ENCODE data around the gene SAP30BP.

SAP30BP gene

GRCh38 chr17:75666959-75667790, at the start of gene SAP30BP, which contains the start of gene RECQL5:
TSS of gene SAP30BP (plus strand) at chr17:75667338. CDS start at chr17:75667373, 35 bp downstream.
TSS of gene RECQL5 (minus strand) at chr17:75667154. CDS start at chr17:75666557, 597 bp downstream.
- peak; percentile 94 for DNase-seq

- no peak for DNase-seq
These were observed 49.5 kb upstream of the SAP30BP start for GRCh38 chr17:75617675-75618074.

DNA sequence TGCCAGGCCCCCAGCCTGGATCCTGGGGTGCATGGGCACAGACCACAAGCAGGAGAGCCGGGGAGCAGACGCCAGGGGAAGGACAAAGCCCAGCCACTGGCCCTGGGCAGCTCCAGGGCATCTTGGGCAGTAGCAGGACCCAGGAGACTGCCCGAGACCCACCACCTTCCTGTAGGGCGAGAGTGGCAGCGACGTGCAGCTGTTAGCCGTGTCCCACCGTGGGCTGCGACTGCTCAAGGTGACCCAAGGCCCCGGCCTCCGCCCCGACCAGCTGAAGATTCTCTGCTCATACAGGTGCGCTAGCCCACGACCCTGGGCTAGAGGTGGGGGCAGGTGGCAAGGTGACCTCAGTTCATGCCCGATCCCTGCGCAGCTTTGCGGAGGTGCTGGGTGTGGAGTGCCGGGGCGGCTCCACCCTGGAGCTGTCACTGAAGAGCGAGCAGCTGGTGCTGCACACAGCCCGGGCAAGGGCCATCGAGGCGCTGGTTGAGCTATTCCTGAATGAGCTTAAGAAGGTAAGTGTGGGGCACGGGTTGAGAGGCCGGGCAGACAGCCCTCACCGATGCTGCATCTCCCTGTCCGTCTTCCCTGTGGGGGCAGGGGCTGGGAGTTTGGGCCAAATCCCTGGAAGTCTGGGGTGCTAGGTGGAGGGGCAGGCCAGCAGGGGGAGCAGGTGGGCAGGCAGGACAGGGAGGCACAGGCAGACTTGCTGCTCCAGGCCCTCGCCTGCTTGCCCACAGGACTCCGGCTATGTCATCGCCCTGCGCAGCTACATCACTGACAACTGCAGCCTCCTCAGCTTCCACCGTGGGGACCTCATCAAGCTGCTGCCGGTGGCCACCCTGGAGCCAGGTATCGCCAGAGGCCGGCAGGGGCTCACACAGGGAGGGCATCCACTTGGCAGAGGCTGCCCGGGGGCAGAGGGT, 47.4 kb upstream of the SAP30BP start:
- no peak for DNase-seq

GRCh38 chr17:75621489-75621888, 45.6 kb upstream of the SAP30BP start:
- DNase-seq: no peak

GRCh38 chr17:75622076-75622475, 45.1 kb upstream of the SAP30BP start:
- DNase-seq: no peak

GRCh38 chr17:75622771-75623273, 44.3 kb upstream of the SAP30BP start:
- DNase-seq: no peak

GRCh38 chr17:75623386-75623785, 43.8 kb upstream of the SAP30BP start:
- DNase-seq: no peak

DNA sequence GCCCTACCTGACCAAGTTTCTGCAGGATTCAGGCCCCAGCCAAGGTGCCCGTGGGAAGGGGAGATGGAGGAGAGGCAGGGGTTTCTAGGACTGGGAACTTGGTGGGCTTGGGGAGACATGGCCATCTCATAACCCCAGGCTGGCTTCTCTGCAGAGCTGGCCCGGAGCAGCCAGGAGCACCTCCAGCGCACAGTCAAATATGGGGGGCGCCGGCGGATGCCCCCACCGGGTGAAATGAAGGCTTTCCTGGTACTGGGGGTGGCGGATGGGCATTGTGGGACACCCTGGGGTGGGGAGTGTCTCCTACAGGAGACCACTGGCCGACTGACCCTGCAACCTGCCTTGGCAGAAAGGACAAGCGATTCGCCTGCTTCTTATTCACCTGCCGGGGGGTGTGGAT, 43.1 kb upstream of the SAP30BP start:
- no peak for DNase-seq

DNA sequence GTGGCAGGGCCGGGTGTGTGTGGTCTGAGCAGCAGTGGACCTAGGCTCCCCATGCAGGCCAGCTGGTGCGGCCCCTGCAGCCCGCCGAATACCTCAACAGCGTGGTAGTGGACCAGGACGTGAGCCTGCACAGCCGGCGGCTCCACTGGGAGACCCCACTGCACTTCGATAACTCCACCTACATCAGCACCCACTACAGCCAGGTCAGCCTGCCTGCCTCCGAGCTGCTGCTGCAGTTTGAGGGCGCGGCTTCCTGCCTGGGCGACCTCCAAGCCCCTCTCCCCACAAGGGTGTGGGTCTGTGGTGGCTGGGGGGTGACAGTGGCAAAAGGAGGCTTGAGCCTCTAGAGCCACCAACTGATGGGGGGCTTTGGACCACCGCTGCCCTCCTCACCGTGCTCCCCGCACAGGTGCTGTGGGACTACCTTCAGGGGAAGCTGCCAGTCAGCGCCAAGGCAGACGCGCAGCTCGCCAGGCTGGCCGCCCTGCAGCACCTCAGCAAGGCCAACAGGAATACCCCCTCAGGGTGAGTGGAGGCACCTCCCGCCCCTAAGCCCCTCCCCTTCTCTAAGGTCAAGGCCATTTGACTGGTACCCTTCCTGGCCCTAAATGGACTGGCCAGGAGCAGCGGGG, 42.3 kb upstream of the SAP30BP start:
- DNase-seq: no peak

DNA sequence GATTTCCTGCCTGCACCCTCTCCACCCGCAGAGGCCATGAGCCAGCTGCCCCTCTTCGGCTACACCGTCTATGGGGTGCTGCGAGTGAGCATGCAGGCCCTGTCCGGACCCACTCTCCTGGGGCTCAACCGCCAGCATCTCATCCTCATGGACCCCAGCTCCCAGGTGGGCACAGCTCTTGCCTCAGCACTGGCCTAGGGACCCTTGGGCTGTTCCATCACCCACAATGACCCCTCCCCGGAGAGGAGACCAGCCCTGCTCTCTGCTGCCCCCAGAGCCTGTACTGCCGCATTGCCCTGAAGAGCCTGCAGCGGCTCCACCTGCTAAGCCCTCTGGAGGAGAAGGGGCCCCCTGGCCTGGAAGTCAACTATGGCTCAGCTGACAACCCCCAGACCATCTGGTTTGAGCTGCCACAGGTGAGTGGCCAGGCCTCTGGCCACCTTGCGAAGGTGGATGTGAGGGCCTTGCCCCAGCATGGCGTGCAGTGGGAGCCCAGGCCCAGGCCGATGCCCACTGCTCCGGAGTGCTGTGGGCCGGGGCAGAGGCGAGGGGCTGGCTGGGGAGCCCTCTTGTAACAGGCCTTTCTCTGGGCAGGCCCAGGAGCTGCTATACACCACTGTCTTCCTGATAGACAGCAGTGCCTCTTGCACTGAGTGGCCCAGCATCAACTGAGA, 41.2 kb upstream of the SAP30BP start:
- DNase-seq: no peak

DNA sequence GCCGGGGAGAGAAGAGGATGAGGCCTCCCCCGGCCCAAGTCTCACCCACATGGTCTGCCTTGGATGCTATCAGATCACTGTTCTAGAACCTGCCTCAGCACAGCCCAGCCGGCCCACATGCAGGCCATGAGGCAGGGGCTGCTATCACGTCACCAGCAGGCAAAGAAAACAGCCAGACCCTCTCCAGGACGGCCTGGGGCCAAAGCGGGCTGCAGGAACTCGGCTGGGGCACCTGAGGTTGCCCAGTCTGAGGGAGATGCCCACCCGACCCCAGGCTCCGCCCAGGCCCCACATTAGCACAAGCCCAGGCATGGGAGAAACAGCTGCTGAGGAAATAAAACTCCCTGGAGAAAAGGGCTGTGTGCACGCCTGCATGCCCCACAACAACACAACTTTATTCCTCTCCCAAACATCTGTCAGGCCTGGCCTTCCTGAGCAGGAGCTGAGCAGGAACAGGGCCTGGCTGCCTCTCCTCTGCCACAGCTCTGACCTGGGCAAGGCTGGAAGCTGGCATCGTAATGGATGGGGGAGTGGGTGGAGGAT, 40.6 kb upstream of the SAP30BP start:
- no peak for DNase-seq

GRCh38 chr17:75627094-75627493, 40.0 kb upstream of the SAP30BP start:
- no peak for DNase-seq

DNA sequence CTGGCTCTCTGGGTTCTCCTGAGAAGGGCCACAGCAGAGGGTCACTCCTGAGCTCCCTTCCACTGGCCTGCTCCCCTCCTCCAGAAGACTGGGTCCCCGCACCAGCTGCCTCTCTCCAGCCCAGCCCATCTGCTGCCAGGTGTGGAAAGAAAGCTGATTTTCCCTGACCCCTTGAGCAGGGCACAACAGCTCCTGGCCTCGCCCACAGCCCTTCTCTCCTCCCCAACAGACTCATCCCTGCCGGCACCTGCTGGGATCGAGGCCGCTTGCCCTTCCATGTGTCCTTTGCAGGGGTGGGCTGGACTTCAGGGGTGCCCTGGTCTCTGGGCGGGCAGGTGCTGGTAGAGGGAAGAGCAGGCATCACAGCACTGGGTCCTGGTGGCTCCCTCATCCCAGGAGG, 38.7 kb upstream of the SAP30BP start:
- DNase-seq: no peak

GRCh38 chr17:75629157-75629556, 38.0 kb upstream of the SAP30BP start:
- DNase-seq: no peak

- DNase-seq: no peak
These were observed 36.8 kb upstream of the SAP30BP start for GRCh38 chr17:75630071-75630917.

GRCh38 chr17:75631353-75631752, 35.8 kb upstream of the SAP30BP start:
- DNase-seq: no peak

- DNase-seq: no peak
These were observed 34.7 kb upstream of the SAP30BP start for GRCh38 chr17:75632428-75632827.

DNA sequence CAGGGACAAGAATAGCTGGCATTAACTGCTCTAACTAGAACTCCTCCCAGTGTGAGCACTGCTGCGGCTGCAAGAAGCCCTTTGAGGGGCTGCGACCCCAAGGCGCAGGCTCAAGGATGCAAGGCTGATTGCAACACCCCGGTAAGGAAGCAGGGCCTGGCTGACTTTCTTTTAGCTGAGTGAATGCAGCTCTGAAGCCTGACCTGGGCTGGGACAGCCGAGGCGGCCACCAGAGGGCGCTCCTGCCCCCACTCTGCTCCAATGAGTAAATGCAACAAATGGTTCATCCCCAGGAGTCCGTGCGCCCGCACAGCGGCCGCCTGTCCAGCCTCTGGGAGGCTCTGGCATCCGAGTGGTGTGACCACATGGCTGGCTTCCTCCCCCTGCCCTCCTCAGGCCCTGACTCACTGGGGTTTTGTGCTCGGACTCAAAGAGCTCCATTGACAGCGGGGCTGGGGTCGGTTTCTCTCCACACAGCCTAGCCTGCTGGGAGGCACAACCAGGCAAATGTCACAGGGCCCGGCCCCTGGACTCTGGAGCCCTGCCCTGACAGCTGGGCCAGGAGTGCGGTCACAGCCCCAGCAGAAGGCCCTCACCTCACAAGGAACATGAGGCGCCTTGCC, 34.2 kb upstream of the SAP30BP start, which contains the start of gene SMIM5:
Gene SMIM5 (plus strand): TSS at position 572 of the 623 bp plus-strand sequence. CDS start 6,768 bp downstream, outside the sequence.
- no peak for DNase-seq

DNA sequence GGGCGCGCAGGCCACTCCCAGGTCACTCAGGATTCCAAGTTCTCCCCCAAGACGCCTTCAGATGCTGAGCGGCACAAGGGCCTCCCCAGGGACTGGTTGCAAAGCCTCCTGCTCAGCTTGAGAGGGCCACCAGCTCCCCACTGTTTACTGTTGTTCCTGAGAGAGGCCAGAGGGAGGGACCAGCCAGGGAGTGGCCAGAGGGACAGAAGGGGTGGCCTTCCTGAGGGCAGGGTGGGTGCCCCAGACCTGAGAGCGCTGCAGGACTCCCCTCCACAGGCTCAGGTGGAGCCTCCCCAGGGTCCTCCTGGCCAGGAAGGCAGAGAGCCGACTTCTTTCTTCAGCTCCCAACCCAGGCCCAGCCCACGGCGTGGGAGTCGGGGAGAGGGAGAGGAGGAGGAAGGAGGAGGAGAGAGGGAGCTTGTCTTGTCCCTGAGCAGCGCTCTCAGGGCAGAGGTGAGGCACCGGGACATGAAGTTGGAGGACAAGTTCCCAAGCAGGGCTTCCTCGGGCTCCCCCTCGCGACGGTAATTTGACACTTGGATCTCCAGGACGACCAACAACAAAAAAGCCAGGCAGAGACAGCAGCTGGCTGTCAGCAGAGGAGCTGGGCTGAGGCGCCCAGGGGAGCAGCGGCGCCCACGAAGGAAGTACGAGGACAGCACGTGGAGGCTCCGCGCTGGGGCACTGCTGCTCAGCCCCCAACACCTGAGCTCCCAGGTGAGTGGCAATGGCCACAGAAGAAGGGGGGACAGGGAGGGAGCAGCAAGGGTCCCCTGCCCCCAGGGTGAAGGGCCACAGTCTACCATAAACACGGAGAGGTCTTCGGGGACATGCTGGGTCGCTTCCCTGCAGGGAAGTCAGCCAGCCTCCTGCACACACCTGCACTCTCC, 33.4 kb upstream of the SAP30BP start:
- DNase-seq: peak; percentile 75
